Right hindlimb (tissue), 1 donor: ENCODE results near the gene B4GALT7.
"Not testable (repeated sequence)": the region's sequence is repeated elsewhere in the genome, so short reads cannot be mapped to it uniquely, and the experiment has no call there.

Experiments
- DNase-seq: peaks from one replicate; pipeline ENCODE4 v3.0.0-alpha.2; 2018

The B4GALT7 gene, protein sequence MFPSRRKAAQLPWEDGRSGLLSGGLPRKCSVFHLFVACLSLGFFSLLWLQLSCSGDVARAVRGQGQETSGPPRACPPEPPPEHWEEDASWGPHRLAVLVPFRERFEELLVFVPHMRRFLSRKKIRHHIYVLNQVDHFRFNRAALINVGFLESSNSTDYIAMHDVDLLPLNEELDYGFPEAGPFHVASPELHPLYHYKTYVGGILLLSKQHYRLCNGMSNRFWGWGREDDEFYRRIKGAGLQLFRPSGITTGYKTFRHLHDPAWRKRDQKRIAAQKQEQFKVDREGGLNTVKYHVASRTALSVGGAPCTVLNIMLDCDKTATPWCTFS

DNA sequence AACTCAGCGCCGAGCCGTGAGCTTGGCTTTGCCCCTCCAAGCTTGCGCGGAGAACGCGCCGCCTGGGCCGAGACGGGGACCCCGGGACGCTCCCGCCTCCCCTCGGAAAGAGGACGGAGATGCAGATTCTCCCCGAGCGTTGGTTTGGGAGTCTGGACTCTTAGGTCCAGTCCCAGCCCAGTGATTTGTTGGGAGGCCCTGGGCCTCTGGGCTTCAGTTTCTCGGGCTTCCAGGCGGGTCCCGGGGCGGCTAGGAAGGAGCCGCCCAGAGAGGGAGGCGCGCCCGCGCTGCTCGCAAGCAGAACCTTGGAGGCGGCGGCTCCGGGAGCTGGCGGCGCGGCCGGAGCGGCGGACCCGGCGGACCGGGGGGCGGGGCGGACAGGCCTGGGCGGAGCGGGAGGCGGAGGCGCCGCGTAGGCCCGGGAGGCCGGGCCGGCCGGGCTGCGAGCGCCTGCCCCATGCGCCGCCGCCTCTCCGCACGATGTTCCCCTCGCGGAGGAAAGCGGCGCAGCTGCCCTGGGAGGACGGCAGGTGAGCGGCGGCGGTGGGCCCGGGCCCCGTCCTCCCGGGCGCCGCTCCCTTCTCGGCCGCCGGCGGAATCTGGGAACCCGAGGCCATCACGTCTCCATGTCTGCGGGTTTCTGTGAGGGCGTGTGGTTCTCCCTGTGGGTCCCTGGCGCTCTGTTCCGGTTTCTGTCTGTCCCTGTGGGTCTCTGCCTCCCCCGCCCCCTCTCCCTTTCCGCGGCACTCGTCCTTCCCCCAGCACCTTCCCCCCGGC is at the start of gene B4GALT7:
Gene B4GALT7 (plus strand): TSS at position 402 of the 777 bp plus-strand sequence. CDS start 79 bp downstream, at position 481.
- DNase-seq, result peak; percentile 90

DNA sequence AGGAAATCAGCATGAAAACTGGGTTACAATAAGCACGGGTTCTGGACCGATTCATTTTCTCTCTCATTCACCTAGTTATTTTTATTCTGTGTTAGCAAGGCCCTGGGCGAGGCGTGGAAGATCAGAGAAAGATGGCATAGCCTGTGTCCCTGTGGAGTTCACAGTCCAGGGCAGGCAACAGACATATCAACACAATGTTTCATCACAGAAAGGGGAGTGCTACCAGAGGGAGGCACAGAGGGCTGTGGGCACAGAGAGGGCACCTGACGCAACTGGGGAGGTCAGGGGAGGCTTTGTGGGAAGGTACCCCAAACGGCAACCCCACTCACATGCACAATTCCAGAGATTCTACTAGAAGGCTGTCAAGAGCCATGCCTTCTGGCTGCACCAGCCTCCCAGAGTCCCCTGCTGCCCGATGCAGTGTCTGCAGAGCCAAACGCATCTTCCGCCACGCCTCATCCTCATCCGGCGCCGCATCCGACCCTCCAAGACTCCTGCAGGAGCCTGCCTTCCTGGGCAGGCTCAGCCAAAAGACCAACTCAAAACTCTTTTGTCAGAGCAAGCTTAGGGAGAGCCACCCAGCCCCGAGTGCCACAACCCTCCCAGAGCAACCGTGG is 47.0 kb upstream of the B4GALT7 start:
- no peak for DNase-seq

DNA sequence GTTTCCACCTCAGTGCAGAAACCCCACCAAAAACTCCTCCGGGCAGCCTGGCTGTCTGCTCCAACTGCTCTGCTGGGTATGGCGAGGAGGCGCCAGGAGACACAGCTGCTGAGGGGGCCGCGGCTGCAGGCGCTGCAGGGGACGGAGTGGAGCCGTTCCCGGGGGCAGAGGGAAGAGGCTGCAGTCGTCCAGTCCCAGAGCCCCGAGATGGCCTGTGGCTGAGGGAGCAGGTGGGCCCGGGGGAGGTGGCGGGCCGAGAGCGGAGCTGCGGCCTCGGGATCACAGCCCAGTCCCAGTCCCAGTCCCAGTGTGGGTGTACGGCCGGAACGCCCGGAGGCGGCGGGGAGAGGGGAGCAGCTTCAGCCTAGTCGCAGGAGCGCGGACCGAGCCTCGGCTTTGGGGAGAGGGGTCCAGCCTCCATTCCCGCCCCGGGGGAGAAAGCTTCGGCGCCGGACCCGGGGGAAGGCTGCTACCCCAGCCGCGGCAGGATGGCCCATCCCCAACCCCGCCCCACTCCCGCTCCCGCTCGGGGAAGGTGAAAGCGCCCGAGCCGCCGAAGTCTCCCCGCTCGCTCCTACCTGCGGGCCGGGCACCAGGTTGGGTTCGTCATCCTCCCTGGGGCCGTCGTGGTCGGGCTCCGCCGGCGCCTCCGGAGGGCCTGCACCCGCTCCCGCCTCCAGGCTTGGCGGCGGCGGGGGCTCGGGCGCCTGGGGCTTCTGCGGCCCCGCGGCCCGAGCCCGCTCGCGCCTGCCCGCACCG is 46.1 kb upstream of the B4GALT7 start:
- peak; percentile 56 for DNase-seq

DNA sequence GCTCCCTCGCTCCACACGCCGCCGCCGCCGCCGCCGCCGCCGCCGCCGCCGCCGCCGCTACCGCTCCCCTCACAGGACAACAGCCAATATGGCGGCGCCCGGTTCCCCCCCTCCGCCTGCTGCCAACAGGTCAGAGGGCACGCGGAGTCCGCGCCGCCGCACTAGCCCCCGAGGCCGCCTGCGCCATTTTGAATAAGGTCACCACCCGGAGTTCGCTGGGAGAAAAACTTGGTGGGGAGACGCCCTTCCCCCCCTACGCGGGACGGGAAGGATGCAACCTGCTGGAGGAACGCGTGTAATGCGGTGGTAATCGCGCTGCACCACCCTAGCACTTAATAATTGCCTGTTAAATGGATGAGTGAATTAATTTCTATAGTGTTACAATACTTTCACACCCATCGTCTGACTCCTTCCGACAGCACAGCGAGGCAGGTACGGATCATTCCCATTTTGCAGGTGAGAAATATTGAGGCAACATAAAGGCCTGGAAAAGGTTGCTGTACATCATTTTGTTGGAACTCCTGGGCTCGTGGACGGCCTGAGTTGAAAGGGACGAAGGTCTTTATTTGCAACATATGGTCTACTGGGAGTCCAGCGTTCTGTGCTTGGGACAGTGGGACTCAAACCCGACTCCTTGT is 45.3 kb upstream of the B4GALT7 start, which contains the start of gene FAM193B:
Gene FAM193B (minus strand): TSS at position 90 of the 638 bp plus-strand sequence. CDS start 105 bp downstream, outside the sequence.
- DNase-seq, result peak; percentile 95

DNA sequence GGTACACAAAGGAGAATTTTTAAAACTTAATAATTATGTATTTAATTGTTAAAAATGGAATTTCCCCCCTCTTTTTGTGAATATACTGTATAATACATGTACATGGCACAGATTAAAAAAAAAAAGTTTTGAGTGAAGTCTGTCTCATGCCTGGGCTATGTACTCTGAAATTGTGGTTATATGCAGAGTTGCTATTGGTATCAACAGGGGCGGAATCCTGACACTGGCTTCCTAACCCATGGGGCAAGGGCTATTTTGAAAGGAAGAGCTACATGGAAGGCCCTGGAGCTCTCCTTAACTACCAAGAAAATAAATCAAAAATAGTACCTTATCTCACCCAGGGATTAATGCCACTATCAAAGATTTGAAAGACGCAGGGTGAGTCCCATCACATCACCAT is 44.7 kb upstream of the B4GALT7 start:
- DNase-seq, result no peak

DNA sequence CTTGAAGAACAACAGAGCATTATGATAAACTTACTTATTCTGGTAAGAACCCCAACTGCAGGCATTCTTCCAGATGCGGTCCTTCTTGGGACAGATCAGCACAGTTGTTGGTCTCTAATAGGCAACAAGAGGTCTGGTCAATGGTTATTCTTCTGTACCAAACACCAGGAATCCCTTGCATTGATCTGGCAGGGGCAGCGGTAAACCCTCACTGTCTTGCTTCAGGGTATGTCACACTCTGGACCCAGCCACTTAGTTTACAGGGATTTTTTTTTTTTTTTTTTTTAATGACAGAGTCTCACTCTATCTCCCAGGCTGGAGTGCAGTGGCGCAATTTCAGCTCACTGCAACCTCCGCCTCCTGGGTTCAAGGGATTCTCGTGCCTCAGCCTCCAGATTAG is 44.3 kb upstream of the B4GALT7 start:
- DNase-seq, result no peak

DNA sequence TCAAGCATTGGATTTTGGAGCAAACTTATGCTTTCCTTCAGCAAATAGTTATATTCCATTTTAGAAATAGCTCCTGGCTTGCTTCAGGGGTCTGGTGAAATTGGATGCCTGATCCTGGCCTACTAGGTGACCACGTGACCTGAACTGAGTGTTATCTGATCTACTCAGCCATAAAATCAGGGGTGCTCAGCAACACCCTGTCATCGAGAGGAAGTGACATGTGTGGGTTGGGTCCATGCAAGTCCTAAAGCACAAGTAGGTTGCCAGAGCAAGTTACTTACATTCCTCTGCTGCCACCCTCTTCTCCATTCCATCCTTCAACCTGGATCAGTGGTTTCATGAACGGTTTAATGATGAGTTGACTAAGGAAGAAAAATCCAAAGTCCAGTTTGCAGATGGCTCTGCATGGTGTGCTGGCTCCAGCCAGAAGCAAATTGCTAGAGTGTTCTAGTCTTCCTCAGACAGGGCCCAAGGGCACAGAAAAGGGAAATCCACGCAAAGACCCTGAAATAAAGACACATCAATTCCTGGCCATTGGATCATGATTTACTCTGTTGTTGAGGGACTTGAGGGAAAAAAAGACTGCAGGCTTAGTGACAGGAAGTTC is 42.8 kb upstream of the B4GALT7 start:
- no peak for DNase-seq

DNA sequence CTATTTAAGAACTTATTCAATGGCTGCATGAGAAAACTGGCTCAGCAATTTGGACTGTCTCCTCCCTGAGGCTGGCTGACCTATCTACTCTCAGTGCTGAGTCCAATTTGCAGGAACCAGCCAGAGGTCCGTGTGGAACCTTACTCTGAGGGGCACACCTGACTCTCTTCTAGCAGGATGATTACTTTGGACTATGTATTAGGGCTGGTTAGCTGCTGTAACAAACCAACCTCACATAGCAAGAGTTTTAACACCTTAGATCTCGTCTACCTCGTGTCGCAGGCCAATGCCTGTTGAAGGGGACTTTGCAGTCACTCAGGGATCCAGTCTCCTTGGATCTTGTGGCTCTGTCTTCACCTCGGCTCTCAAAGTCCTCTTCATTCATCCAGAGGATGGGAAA is 42.1 kb upstream of the B4GALT7 start:
- no peak for DNase-seq

DNA sequence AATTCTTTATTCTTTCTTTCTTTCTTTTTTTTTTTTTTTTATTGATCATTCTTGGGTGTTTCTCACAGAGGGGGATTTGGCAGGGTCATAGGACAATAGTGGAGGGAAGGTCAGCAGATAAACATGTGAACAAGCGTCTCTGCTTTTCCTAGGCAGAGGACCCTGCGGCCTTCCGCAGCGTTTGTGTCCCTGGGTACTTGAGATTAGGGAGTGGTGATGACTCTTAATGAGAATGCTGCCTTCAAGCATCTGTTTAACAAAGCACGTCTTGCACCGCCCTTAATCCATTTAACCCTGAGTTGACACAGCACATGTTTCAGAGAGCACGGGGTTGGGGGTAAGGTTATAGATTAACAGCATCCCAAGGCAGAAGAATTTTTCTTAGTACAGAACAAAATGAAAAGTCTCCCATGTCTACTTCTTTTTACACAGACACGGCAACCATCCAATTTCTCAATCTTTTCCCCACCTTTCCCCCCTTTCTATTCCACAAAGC is 40.4 kb upstream of the B4GALT7 start:
- DNase-seq, result not testable (repeated sequence)

DNA sequence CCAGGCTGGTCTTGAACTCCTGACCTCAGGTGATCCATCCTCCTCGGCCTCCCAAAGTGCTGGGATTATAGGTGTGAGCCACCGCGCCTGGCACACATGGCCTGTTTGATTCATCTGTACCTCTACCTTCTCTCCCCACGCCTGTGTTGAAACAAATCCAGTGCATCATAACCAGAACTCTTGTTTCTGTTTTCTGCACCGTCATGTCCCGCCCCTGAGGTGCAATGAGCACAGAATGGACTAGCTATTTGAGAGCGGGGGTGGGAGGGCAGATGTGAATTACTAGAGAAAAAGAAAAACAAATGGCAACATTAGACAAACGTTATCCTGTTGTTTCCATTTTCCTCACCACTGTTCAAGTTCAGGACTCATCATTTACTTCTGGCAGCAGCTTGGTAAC is 34.9 kb upstream of the B4GALT7 start:
- DNase-seq, result no peak

DNA sequence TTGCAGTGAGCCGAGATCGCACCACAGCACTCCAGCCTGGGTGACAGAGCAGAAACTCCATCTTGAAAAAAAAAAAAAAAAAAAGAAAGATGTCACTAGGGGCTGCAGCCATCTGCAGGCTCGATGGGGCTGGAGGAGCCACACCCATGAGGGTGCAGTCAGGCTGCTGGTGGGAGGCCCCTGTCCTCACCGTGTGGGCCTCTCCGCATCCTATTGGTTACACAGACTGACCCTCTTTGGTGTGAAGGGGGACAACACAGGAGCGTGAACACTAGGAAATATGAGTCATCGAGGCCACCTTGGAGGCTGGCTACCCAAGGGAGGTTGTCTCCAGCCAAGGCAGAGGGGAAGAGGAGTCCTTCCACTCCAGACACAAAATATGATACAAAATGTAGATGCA is 31.6 kb upstream of the B4GALT7 start:
- no peak for DNase-seq

DNA sequence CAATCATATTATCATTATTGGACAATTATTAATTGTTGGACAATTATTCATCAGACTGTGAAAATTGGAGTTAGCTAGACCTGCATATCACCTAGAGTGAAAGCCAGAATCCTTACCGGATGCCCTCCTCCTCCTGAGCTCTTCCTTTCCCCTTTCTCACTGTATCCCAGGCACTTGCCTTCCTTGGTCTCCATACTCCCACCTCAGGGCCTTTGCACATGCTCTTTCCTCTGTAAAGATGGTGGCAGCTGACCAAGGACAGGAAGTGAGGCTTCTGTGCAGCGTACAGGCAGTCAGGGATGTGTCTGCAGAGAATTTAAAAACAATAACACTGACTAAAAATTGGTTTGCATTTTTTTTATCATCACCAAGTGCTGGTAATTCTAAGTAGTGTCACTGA is 30.0 kb upstream of the B4GALT7 start:
- DNase-seq, result no peak

DNA sequence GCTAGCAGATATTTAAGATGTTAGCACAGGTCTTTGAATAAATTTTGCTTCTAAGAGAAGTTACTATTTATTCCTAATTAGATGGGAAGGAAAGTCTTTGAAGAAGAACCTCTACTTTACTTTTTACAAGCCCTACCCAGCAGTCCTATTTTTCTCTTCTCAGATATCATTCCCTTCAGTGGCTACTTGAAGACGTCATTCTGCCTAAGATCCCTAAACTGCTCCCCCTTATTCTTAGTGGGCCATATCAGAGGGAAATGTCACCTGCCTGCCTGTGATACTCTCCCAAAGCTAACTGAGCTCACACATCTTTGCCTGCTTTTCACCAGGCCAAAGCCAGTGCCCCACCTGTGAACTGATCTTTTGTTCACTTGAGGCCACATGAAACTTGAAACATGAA is 24.4 kb upstream of the B4GALT7 start:
- no peak for DNase-seq

DNA sequence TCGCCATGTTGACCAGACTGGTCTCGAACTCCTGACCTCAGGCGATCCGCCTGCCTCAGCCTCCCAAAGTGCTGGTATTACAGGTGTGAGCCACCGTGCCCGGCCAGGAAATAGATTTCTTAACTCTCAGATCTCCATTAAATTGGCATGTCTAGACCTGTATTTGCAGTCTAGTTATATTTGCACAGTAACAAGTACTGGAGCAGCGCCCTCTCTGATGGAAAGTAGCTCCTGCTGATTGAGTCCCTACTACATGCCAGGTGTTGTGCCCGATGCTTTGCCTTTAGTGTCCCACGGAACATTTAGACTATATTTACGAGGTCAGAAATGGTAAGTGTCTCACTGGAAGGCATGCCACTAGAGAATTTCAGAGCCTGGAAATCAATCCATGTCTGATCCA is 23.8 kb upstream of the B4GALT7 start:
- no peak for DNase-seq

DNA sequence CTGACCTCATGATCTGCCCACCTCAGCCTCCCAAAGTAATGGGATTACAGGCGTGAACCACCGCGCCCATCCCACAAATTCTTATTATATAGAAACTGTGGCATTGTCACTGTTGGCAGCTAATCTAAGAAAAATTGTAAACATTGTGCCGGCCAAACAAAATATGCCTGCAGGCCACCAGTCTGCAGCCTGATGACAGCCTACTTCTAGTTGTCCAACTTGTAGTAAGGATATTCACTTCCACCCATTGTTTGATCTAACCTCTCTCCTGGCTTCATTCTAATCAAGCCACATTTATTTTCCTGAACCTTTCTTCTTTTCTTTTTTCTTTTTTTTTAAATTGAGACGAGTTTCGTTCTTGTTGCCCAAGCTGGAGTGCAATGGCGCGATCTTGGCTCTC is 21.6 kb upstream of the B4GALT7 start:
- no peak for DNase-seq

DNA sequence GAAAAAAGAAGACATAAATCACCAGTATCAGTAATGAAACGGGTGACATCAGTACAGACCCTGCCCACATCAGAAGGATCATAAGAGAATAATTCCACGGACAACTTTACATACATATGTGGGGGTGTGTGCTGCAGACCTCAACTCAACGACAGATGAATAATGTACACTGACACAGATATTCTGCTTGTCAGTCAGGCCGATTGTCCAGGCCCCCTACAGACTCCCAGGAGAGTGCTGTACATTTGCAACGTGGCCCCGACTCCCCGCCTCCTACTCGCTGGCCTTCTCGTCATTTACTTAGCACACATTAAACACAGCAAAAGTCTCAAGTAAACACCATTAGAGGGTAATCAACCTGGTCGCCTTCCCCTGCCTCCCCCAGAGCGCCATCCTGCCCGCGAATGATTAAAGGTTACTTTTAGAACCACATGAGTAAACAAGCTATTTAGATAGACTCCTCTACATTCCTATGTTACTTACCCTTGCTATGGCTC is 11.5 kb upstream of the B4GALT7 start:
- no peak for DNase-seq

DNA sequence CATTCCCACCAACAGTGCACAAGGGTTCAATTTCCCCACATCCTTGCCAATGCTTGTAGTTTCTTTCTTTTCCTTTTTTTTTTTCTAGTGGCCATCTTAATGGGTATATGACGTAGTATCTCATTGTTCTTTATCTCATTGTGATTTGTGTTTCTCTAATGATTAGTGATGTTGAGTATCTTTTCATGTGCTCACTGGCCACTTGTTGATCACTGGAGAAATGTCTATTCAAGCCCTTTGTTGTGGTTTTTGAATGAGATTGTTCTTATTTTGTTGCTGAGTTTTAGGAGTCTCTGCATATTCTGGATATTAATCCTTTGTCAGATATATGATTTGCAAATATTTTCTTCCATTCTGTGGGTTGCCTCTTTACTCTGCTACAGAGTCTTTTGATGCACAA is 9.5 kb upstream of the B4GALT7 start:
- no peak for DNase-seq

DNA sequence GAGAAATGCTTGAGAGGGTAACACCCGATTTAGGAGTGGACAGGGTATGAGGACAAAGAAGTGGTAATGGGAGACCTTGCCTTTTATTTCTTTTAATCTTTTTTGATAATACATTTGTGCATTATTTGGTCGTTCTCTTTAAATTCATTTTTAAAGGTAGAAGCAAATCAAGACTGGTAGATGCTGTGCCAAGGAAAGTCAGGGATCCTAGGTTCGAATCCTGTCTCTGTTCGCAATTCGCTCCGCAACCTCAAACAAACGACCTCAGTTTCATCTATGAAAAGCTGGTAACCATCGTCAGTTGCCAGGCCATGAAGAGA is 8.3 kb upstream of the B4GALT7 start:
- DNase-seq, result no peak

DNA sequence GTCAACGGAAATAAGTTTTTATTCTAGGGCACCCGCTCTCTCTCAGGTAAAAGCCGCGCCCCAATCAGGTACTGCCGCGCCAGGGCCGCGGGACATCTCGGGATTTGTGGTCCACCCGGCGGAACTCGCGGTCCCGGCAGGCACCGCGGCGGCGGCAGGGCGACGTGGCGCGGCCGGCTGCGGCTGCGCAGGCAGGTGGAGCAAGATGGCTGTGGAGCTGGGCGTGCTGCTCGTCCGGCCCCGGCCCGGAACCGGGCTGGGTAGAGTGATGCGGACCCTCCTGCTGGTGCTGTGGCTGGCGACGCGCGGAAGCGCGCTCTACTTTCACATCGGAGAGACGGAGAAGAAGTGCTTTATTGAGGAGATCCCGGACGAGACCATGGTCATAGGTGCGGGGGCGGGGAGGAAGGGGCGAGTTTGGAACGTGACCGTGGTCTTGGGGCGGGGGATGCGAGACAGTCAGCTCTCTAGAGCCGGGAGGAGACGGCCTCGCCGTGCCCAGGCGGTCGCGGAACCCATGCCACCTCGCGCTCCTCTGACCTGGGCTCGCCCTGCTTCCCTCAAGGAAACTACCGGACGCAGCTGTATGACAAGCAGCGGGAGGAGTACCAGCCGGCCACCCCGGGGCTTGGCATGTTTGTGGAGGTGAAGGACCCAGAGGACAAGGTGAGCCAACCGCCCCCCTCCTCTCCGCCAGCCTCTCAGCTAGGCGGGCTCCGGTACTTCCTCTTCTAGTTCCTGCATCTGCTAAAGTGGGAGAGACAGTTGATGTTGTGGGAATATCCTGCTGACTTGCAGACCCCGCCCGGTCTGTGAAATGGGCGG is 7.7 kb upstream of the B4GALT7 start, which contains the start of gene TMED9:
Gene TMED9 (plus strand): TSS at position 194 of the 825 bp plus-strand sequence. CDS start 12 bp downstream, at position 206.
- DNase-seq, result peak; percentile 92

DNA sequence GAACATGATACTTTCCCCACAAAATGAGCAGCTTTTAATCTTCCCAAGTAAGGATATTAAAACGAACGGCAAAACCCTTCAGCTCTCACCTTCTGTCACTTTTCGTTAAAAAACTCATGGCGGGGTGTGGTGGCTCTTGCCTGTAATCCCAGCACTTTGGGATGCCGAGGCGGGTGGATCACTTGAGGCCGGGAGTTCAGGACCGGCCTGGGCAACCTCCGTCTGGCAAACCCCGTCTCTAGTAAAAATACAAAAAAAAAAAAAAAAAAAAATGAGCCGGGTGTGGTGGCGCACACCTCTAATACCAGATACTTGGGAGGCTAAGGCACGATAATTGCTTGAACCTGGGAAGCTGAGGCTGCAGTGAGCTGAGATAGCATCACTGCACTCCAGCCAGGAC is 7.0 kb upstream of the B4GALT7 start:
- no peak for DNase-seq

DNA sequence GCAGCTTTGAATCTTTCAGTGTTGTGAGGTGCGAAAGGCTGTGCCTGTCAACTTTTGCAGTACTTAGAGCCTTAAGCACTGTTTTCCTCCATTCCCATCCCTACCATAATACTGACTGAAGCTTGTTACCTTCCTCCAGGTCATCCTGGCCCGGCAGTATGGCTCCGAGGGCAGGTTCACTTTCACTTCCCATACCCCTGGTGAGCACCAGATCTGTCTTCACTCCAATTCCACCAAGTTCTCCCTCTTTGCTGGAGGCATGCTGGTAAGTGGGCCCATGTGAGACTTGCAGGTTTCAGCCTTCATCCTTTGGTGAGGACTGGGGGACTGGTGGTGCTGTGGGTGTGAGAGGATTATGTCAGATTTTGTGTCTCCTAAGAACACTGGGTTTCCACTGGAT is 6.4 kb upstream of the B4GALT7 start:
- DNase-seq, result no peak
